ENCODE measurements around the gene ADPRHL1. TPM values are rescaled to one million over a fixed set of nuclear protein-coding genes. Genes with fewer than 3 reads are reported as not detected.

Gene ADPRHL1
- total RNA-seq, 1 experiment from 2014 or later = 2.7 TPM

DNA sequence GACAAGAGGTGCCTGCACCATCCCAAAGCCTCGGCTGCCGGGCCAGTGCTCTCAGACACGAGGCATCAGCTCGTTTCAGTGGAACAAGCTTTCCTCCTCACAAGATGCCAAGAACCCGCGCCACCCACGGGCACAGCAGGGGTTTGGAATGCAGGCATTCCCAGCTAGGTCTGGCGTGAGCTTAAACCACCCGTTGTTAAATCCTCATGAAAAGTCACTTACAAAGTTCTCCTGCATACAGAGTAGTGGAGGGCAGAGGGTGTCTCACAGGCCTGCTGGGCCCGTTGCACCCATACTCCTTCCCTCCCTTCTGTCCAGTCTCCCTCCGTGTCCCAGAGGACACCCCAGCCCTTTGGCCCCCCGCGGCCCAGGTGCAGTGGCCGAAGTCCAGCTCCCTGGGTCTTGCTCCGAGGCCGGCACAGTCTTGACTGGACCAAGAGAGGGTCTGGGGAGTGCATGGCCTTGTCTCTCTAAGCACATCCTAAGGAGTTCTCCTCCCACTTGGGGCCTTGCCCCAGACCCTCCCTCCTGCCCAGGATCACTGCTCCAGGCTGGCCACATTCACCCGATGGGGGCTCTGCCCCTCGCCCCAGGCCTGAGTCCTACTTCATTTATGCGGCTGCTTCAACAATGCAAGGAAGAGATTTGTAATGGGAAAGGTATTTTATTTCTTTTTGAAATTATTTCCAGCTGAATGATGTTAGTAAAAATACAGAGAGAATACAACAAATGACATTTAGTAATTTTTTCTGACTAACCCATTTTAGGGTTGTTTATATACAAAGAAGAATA is 54.1 kb downstream of the ADPRHL1 start:
- H3T11ph ChIP-seq (ENCODE audit: low read length) = no peak overlapping the region
- H3K4me2 ChIP-seq (ENCODE audit: insufficient read depth, insufficient read length, low read length) = no peak overlapping the region
- no CpG with 5 or more reads among the region's 19 CpGs for WGBS (ENCODE audit: extremely low coverage, insufficient read length, low lambda C conversion rate)

More for the DNA sequence above, 54.1 kb downstream of the ADPRHL1 start:
- no peak overlapping the region for H3K4ac ChIP-seq (ENCODE audit: low read depth, low read length)
- peaks cover 7% of the 10 kb centered on the region for H3K23me2 ChIP-seq (ENCODE audit: insufficient read length, low read depth, low read length, poor library complexity, severe bottlenecking)
- H4K8ac ChIP-seq (replicated peaks; ENCODE audit: insufficient read length, low read depth, low read length) = no peak overlapping the region
- no peaks in the 10 kb centered on the region for H3K36me3 Mint-ChIP-seq (ENCODE audit: insufficient read depth in 1 of 3, low read depth in 3 of 3)
- peak overlapping the region in 2 of 3 experiments; percentile 88; a peak in 3 of 7 replicates for H3K27ac Mint-ChIP-seq
- no peak overlapping the region; the same call in 1 of the 2 replicates for H3K14ac ChIP-seq (ENCODE audit: insufficient read depth, low read length)
- no peak overlapping the region for H4K91ac ChIP-seq (ENCODE audit: insufficient read length, low read depth, low read length)
- H3K79me1 ChIP-seq (ENCODE audit: insufficient read depth, low read depth, low read length, poor library complexity, severe bottlenecking) = no peaks in the 10 kb centered on the region
- DNase-seq = peak; percentile 29
- H2BK12ac ChIP-seq (ENCODE audit: insufficient read length, low read depth, low read length) = no peak overlapping the region
- H3K79me2 ChIP-seq (ENCODE audit: insufficient read depth, low read length) = no peaks in the 10 kb centered on the region
- no peak overlapping the region for H2AFZ ChIP-seq (ENCODE audit: low read length)
- H3K27me3 Mint-ChIP-seq (ENCODE audit: low read depth) = no peaks in the 10 kb centered on the region; the same call in 1 of the 2 replicates
- H3K27ac ChIP-seq (ENCODE audit: insufficient read length, low read depth, low read length) = no peak overlapping the region
- no peak overlapping the region for H3K23ac ChIP-seq (ENCODE audit: insufficient read length, low read depth, low read length)
- H4K20me1 ChIP-seq (ENCODE audit: control insufficient read depth, insufficient read depth, insufficient read length) = no peaks in the 10 kb centered on the region
- H3K18ac ChIP-seq (ENCODE audit: insufficient read length, low read depth, low read length) = no peak overlapping the region
- H3K27me3 ChIP-seq (ENCODE audit: insufficient read depth, low read length) = no peaks in the 10 kb centered on the region
- H2BK120ac ChIP-seq (ENCODE audit: low read depth, low read length, poor library complexity, severe bottlenecking) = no peak overlapping the region
- H3K4me1 Mint-ChIP-seq = peaks cover 17 to 18% of the 10 kb centered on the region in 2 experiments
- no peaks in the 10 kb centered on the region for H3K9me3 ChIP-seq (ENCODE audit: control insufficient read depth, low read depth, low read length)
- no peak overlapping the region for H3K9ac ChIP-seq (ENCODE audit: extremely low read depth, insufficient read length, low read length)
- H2AK5ac ChIP-seq (ENCODE audit: insufficient read length, low read length) = no peak overlapping the region
- H4K5ac ChIP-seq (ENCODE audit: insufficient read length, low read depth, low read length) = no peak overlapping the region
- no peak overlapping the region for H2BK20ac ChIP-seq (ENCODE audit: low read depth, low read length, poor library complexity, severe bottlenecking)
- no peak for TF ChIP-seq CTCF (conservative IDR thresholded peaks at IDR 0.05)
- no peak overlapping the region for H2BK15ac ChIP-seq (ENCODE audit: low read depth, low read length)
- H3K4me1 ChIP-seq (ENCODE audit: insufficient read depth, low read length) = no peaks in the 10 kb centered on the region
- no peak overlapping the region for H2BK5ac ChIP-seq (ENCODE audit: insufficient read length, low read length)
- H3K9me3 Mint-ChIP-seq = no peaks in the 10 kb centered on the region
- H3K4me3 Mint-ChIP-seq = no peak overlapping the region
- no peak overlapping the region for H3K56ac ChIP-seq (ENCODE audit: insufficient read length, low read depth, low read length)
